ENCODE data around the gene VIT.

- TF ChIP-seq CTCF (conservative IDR thresholded peaks at IDR 0.05 in 1 of 2, IDR thresholded peaks at IDR 0.05 in 1 of 2; ENCODE audit: extremely low read depth in 1 of 2, insufficient read depth in 1 of 2, low read depth in 1 of 2, low read length in 2 of 2) (no peak), EZH2 (IDR thresholded peaks at IDR 0.05; ENCODE audit: borderline replicate concordance, low read length) (no peak)
Observed at GRCh38 chr2:36756438-36756837, 59.9 kb downstream of the VIT start.
